DMS 273 (cell line): ENCODE data around the gene SNX3.

Experiments
- DNase-seq: peaks from one replicate; lab custom pipeline; 2025; ENCODE audit not compliant: unreplicated experiment; lab: John Stamatoyannopoulos, UW

SNX3 gene

GRCh38 chr6:108209738-108210137, 51.1 kb downstream of the SNX3 start:
- no peak for DNase-seq

- no peak for DNase-seq
Observed at GRCh38 chr6:108207013-108207412, 53.8 kb downstream of the SNX3 start.

GRCh38 chr6:108203189-108204112, 57.4 kb downstream of the SNX3 start:
- DNase-seq: peak; percentile 23

- DNase-seq: peak; percentile 7
Observed at GRCh38 chr6:108200631-108201030, 60.2 kb downstream of the SNX3 start.

- no peak for DNase-seq
Observed at GRCh38 chr6:108200186-108200585, 60.7 kb downstream of the SNX3 start.

GRCh38 chr6:108198761-108199498, 61.9 kb downstream of the SNX3 start:
- no peak for DNase-seq

- no peak for DNase-seq
Observed at GRCh38 chr6:108195209-108195608, 65.6 kb downstream of the SNX3 start.

GRCh38 chr6:108194503-108194902, 66.3 kb downstream of the SNX3 start:
- no peak for DNase-seq

- no peak for DNase-seq
Observed at GRCh38 chr6:108193835-108194234, 67.0 kb downstream of the SNX3 start.

GRCh38 chr6:108193131-108193530, 67.7 kb downstream of the SNX3 start:
- DNase-seq: no peak

- DNase-seq: no peak
Observed at GRCh38 chr6:108187519-108187918, 73.3 kb downstream of the SNX3 start.

- DNase-seq: no peak
Observed at GRCh38 chr6:108186226-108186625, 74.6 kb downstream of the SNX3 start.

GRCh38 chr6:108180776-108181175, 80.1 kb downstream of the SNX3 start:
- DNase-seq: no peak

- DNase-seq: no peak
Observed at GRCh38 chr6:108180266-108180665, 80.6 kb downstream of the SNX3 start.

- DNase-seq: no peak
Observed at GRCh38 chr6:108179741-108180140, 81.1 kb downstream of the SNX3 start.

- DNase-seq: no peak
Observed at GRCh38 chr6:108176281-108177089, 84.4 kb downstream of the SNX3 start.

GRCh38 chr6:108175592-108176279, 85.1 kb downstream of the SNX3 start:
- DNase-seq: no peak

- no peak for DNase-seq
Observed at GRCh38 chr6:108175176-108175591, 85.7 kb downstream of the SNX3 start.

GRCh38 chr6:108174371-108175175, 86.3 kb downstream of the SNX3 start:
- DNase-seq: no peak
